GM23248 (cell line): Measurements from ENCODE around the gene TRIOBP.

Experiments used
- EZH2 ChIP-seq: fragments of 200-600 bp; sonication (generic); IDR thresholded peaks from 2 replicates; pipeline ENCODE4 v1.6.1; 2018; ENCODE audit warnings: antibody characterized with exemption, mild to moderate bottlenecking; ENCODE audit not compliant: insufficient read depth, poor library complexity, severe bottlenecking
- EZH2phosphoT487 ChIP-seq: fragments of 200-600 bp; sonication (generic); IDR thresholded peaks from 2 replicates; pipeline ENCODE4 v1.6.1; 2018; ENCODE audit warnings: antibody characterized with exemption, moderate library complexity, mild to moderate bottlenecking, low read depth; ENCODE audit not compliant: insufficient read depth

GRCh38 chr22:37703906-37704305 lies 7.1 kb downstream of the TRIOBP start:
- no peak for TF ChIP-seq EZH2
- no peak for TF ChIP-seq EZH2phosphoT487
